Measurements from ENCODE around the gene TCF4.

TCF4 gene

GRCh38 chr18:55338978-55339650 is 248.9 kb downstream of the TCF4 start:
- no peak for DNase-seq
- no peaks in the 10 kb centered on the region for H3K36me3 ChIP-seq (ENCODE audit: control insufficient read depth, insufficient read depth, low read length)
- no peak overlapping the region for H3K4me3 ChIP-seq (ENCODE audit: insufficient read depth, low read depth, low read length, poor library complexity, severe bottlenecking)
- no peaks in the 10 kb centered on the region for H3K9me3 ChIP-seq (ENCODE audit: control insufficient read depth, low read length)
- no peak overlapping the region for H3K27ac ChIP-seq (ENCODE audit: insufficient read depth, low read length, poor library complexity, severe bottlenecking)
- no peaks in the 10 kb centered on the region for H3K27me3 ChIP-seq (replicated peaks; ENCODE audit: control insufficient read depth, insufficient read depth, low read length, poor library complexity, severe bottlenecking)
- H3K4me1 ChIP-seq (ENCODE audit: control insufficient read depth, insufficient read depth, low read length, poor library complexity, severe bottlenecking): no peaks in the 10 kb centered on the region

DNA sequence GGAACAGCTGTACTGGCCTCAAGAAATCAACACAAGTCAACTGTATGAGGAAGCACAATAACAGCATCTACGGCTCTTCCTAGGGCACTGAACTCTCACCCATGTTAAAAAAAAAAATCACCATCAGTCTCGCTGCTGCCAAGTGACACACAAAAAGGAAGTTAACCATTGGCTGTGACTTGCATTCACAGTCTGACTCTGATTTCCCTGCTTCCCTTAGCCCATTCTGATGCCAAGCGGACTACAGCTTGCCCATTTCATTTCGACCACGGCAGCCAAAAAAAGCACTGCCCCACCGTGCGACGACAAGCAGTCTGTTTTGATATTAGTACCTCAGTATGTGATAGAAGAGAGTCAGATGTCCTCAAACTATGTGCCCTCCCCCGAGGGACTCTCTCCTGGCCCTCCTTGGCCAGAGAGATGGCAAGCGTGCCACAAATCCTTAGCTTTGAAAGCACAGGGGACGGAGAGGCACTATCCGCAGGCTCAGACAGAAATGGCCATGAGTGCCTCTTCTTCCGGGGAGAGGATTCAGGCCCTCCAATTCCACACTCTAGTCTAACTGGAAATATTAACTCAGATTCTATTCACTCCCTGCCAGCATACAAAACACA is 250.0 kb downstream of the TCF4 start:
- H3K4me1 ChIP-seq (ENCODE audit: control insufficient read depth, insufficient read depth, low read length, poor library complexity, severe bottlenecking): no peaks in the 10 kb centered on the region
- DNase-seq: no peak
- no peaks in the 10 kb centered on the region for H3K9me3 ChIP-seq (ENCODE audit: control insufficient read depth, low read length)
- no peak overlapping the region for H3K27ac ChIP-seq (ENCODE audit: insufficient read depth, low read length, poor library complexity, severe bottlenecking)
- H3K4me3 ChIP-seq (ENCODE audit: insufficient read depth, low read depth, low read length, poor library complexity, severe bottlenecking): no peak overlapping the region
- no peaks in the 10 kb centered on the region for H3K36me3 ChIP-seq (ENCODE audit: control insufficient read depth, insufficient read depth, low read length)
- H3K27me3 ChIP-seq (replicated peaks; ENCODE audit: control insufficient read depth, insufficient read depth, low read length, poor library complexity, severe bottlenecking): no peaks in the 10 kb centered on the region

GRCh38 chr18:55337138-55337537 is 250.9 kb downstream of the TCF4 start:
- Histone ChIP-seq H3K4me1 (ENCODE audit: control insufficient read depth, insufficient read depth, low read length, poor library complexity, severe bottlenecking) (no peaks in the 10 kb centered on the region), H3K27me3 (replicated peaks; ENCODE audit: control insufficient read depth, insufficient read depth, low read length, poor library complexity, severe bottlenecking) (no peaks in the 10 kb centered on the region), H3K9me3 (ENCODE audit: control insufficient read depth, low read length) (no peaks in the 10 kb centered on the region), H3K4me3 (ENCODE audit: insufficient read depth, low read depth, low read length, poor library complexity, severe bottlenecking) (no peak overlapping the region), H3K27ac (ENCODE audit: insufficient read depth, low read length, poor library complexity, severe bottlenecking) (no peak overlapping the region), H3K36me3 (ENCODE audit: control insufficient read depth, insufficient read depth, low read length) (no peaks in the 10 kb centered on the region)
- DNase-seq: no peak

DNA sequence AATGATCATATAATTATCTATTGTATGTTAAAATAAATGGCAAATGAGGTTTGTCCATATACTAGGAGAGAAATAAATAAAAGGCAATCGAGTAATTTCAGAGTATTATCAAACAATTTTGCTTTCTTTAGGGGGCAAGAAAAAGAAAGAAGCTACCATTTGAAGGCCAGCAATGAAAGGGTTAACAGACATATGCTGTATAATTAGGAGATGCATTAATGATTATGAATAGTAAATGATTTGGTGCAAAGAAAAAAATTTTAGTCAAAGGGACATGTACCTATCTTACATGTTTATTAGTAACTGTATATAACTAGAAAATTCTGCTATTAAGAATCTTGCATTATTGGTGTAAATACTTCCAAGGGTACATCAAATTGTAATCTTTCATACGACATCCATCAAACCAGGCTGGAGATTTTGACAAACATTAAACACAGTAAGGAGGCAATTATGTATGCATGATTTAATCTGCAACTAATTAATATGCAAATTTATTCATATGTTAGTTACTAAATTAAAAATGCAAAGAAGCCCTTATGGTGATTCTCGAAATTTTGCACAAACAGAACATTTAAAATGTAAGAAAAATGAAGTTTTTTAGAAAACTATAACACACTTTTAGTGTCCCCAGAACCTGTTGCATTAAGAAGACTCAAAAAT is 251.4 kb downstream of the TCF4 start:
- Histone ChIP-seq H3K27ac (ENCODE audit: insufficient read depth, low read length, poor library complexity, severe bottlenecking) (no peak overlapping the region), H3K36me3 (ENCODE audit: control insufficient read depth, insufficient read depth, low read length) (no peaks in the 10 kb centered on the region), H3K4me3 (ENCODE audit: insufficient read depth, low read depth, low read length, poor library complexity, severe bottlenecking) (no peak overlapping the region), H3K9me3 (ENCODE audit: control insufficient read depth, low read length) (no peaks in the 10 kb centered on the region), H3K27me3 (replicated peaks; ENCODE audit: control insufficient read depth, insufficient read depth, low read length, poor library complexity, severe bottlenecking) (no peaks in the 10 kb centered on the region), H3K4me1 (ENCODE audit: control insufficient read depth, insufficient read depth, low read length, poor library complexity, severe bottlenecking) (no peaks in the 10 kb centered on the region)
- no peak for DNase-seq

DNA sequence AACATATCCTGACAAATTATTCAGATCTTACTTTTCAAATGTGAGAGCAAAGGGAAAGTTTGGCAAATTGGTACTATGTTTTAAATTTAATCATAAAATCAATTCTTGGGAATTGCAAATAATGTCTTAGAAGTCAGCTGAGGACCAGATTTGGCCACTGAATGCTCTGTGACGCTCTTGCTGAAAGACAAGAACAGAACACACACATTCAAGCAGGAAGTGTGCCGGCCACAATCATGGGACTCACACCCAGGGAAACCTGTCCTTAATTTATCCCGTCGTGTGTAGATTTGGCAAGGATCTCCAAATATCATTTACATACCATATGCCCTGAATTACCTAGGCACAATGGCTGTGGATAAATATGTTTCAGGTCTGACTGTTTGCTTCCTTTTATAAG is 253.1 kb downstream of the TCF4 start:
- no peaks in the 10 kb centered on the region for H3K27me3 ChIP-seq (replicated peaks; ENCODE audit: control insufficient read depth, insufficient read depth, low read length, poor library complexity, severe bottlenecking)
- H3K4me3 ChIP-seq (ENCODE audit: insufficient read depth, low read depth, low read length, poor library complexity, severe bottlenecking): no peak overlapping the region
- H3K9me3 ChIP-seq (ENCODE audit: control insufficient read depth, low read length): no peaks in the 10 kb centered on the region
- H3K27ac ChIP-seq (ENCODE audit: insufficient read depth, low read length, poor library complexity, severe bottlenecking): no peak overlapping the region
- H3K36me3 ChIP-seq (ENCODE audit: control insufficient read depth, insufficient read depth, low read length): no peaks in the 10 kb centered on the region
- DNase-seq: no peak
- no peaks in the 10 kb centered on the region for H3K4me1 ChIP-seq (ENCODE audit: control insufficient read depth, insufficient read depth, low read length, poor library complexity, severe bottlenecking)

- Histone ChIP-seq H3K36me3 (ENCODE audit: control insufficient read depth, insufficient read depth, low read length) (no peaks in the 10 kb centered on the region), H3K27me3 (replicated peaks; ENCODE audit: control insufficient read depth, insufficient read depth, low read length, poor library complexity, severe bottlenecking) (no peaks in the 10 kb centered on the region), H3K9me3 (ENCODE audit: control insufficient read depth, low read length) (no peaks in the 10 kb centered on the region), H3K27ac (ENCODE audit: insufficient read depth, low read length, poor library complexity, severe bottlenecking) (no peak overlapping the region), H3K4me3 (ENCODE audit: insufficient read depth, low read depth, low read length, poor library complexity, severe bottlenecking) (no peak overlapping the region), H3K4me1 (ENCODE audit: control insufficient read depth, insufficient read depth, low read length, poor library complexity, severe bottlenecking) (no peaks in the 10 kb centered on the region)
- DNase-seq: no peak
Observed at GRCh38 chr18:55331301-55331700, 256.7 kb downstream of the TCF4 start.

- DNase-seq: no peak
- no peak overlapping the region for H3K4me3 ChIP-seq (ENCODE audit: insufficient read depth, low read depth, low read length, poor library complexity, severe bottlenecking)
Observed at GRCh38 chr18:55328301-55328700, 259.7 kb downstream of the TCF4 start.

DNA sequence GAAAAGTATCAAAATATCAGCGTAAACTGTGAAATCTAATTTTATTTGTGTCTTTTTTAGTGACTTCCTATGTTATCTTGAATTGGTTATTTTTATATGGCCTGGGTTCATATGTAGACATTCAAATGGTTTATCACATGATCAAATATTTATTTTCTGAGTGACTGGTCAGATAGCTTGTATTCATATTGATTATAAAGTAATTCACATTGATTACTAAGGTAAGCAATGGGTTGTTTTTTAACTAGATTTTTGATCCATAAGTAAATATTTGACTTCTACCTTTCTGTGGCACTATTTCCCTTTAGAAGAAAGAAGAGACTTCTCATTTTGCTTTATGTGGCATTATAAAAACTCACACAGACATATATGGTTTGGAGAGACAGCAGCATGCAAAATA is 260.5 kb downstream of the TCF4 start:
- no peak overlapping the region for H3K27ac ChIP-seq (ENCODE audit: insufficient read depth, low read length, poor library complexity, severe bottlenecking)
- H3K9me3 ChIP-seq (ENCODE audit: control insufficient read depth, low read length): no peaks in the 10 kb centered on the region
- H3K4me1 ChIP-seq (ENCODE audit: control insufficient read depth, insufficient read depth, low read length, poor library complexity, severe bottlenecking): no peaks in the 10 kb centered on the region
- DNase-seq: no peak
- H3K27me3 ChIP-seq (replicated peaks; ENCODE audit: control insufficient read depth, insufficient read depth, low read length, poor library complexity, severe bottlenecking): no peaks in the 10 kb centered on the region
- no peaks in the 10 kb centered on the region for H3K36me3 ChIP-seq (ENCODE audit: control insufficient read depth, insufficient read depth, low read length)
- H3K4me3 ChIP-seq (ENCODE audit: insufficient read depth, low read depth, low read length, poor library complexity, severe bottlenecking): no peak overlapping the region

More at GRCh38 chr18:55328301-55328700, 259.7 kb downstream of the TCF4 start:
- Histone ChIP-seq H3K27me3 (replicated peaks; ENCODE audit: control insufficient read depth, insufficient read depth, low read length, poor library complexity, severe bottlenecking) (no peaks in the 10 kb centered on the region), H3K4me1 (ENCODE audit: control insufficient read depth, insufficient read depth, low read length, poor library complexity, severe bottlenecking) (no peaks in the 10 kb centered on the region), H3K36me3 (ENCODE audit: control insufficient read depth, insufficient read depth, low read length) (no peaks in the 10 kb centered on the region), H3K9me3 (ENCODE audit: control insufficient read depth, low read length) (no peaks in the 10 kb centered on the region), H3K27ac (ENCODE audit: insufficient read depth, low read length, poor library complexity, severe bottlenecking) (no peak overlapping the region)

DNA sequence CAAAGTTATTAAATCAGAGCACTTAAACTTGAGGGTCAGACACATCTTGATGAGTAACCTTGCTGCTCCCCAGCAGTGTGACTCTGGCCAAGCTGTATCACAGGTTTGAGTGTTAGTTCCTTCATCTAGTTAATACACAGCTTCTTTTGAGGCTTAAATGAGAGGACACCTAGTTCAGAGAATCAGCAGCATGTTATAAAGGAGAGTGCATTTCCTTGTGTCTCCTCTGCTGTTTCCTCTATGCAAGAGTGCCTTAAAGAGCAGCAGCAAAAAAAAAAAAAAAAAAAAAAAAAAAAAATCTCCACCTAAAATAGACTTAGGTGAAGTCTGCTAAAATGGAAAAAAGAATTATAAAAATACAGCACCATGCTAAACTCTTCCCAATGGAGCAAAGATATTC is 261.9 kb downstream of the TCF4 start:
- Histone ChIP-seq H3K9me3 (ENCODE audit: control insufficient read depth, low read length) (no peaks in the 10 kb centered on the region), H3K4me3 (ENCODE audit: insufficient read depth, low read depth, low read length, poor library complexity, severe bottlenecking) (no peak overlapping the region), H3K36me3 (ENCODE audit: control insufficient read depth, insufficient read depth, low read length) (no peaks in the 10 kb centered on the region), H3K27me3 (replicated peaks; ENCODE audit: control insufficient read depth, insufficient read depth, low read length, poor library complexity, severe bottlenecking) (no peaks in the 10 kb centered on the region), H3K4me1 (ENCODE audit: control insufficient read depth, insufficient read depth, low read length, poor library complexity, severe bottlenecking) (no peaks in the 10 kb centered on the region), H3K27ac (ENCODE audit: insufficient read depth, low read length, poor library complexity, severe bottlenecking) (no peak overlapping the region)
- no peak for DNase-seq

- H3K36me3 ChIP-seq (ENCODE audit: control insufficient read depth, insufficient read depth, low read length): no peaks in the 10 kb centered on the region
- DNase-seq: no peak
- H3K9me3 ChIP-seq (ENCODE audit: control insufficient read depth, low read length): no peaks in the 10 kb centered on the region
- no peaks in the 10 kb centered on the region for H3K27me3 ChIP-seq (replicated peaks; ENCODE audit: control insufficient read depth, insufficient read depth, low read length, poor library complexity, severe bottlenecking)
- H3K27ac ChIP-seq (ENCODE audit: insufficient read depth, low read length, poor library complexity, severe bottlenecking): no peak overlapping the region
- no peak overlapping the region for H3K4me3 ChIP-seq (ENCODE audit: insufficient read depth, low read depth, low read length, poor library complexity, severe bottlenecking)
- H3K4me1 ChIP-seq (ENCODE audit: control insufficient read depth, insufficient read depth, low read length, poor library complexity, severe bottlenecking): no peaks in the 10 kb centered on the region
Observed at GRCh38 chr18:55324166-55324565, 263.8 kb downstream of the TCF4 start.
